K562 (cell line): ENCODE data around the gene FGGY. TPM values are rescaled to one million over a fixed set of nuclear protein-coding genes. Genes with fewer than 3 reads are reported as not detected.

Source experiments
- ATAC-seq: fragments of 200-7000 bp; cut with Tn5 transposase; 3 replicates; pipeline ENCODE4 v1.9.1; 2020; ENCODE audit warnings: moderate library complexity
- BruUV-seq: library from RNA; stranded (reverse); fragments of 400-500 nt; replicated peaks from 2 replicates; lab custom pipeline; 2021; lab: Mats Ljungman, UMichigan
- CTCF ChIA-PET: fragments of 300-600 bp; formaldehyde crosslinking; extraction: SDS; loops from one replicate; lab custom pipeline; 2021; ENCODE audit warnings: low intra/inter-chr PET ratio; lab: Yijun Ruan, JAX
- POLR2A ChIA-PET: fragments of 300-600, 350-650 bp; sonication (Branson Sonifier 250); formaldehyde crosslinking; extraction: SDS; loops from one replicate; lab custom pipeline; 2021; ENCODE audit warnings: antibody characterized with exemption, inconsistent platforms; lab: Yijun Ruan, JAX
- DNase-seq, 4 experiments: peaks; one replicate each; pipeline versions ENCODE4 v3.0.0 to v3.0.0-alpha.2; 2011 to 2018; ENCODE audit warnings: low spot score in 3 of 4, mixed read lengths in 3 of 4; ENCODE audit errors: extremely low read depth in 1 of 4
- FAIRE-seq: peaks from 2 replicates; lab custom pipeline; 2011; peaks lifted over from hg19 to GRCh38; lab: Jason Lieb, UNC
- H2AFZ ChIP-seq: 2 replicates; pipeline ENCODE4 v1.6.0; 2011; ENCODE audit warnings: low read depth, low read length, control low read depth, inconsistent platforms
- H3K27ac ChIP-seq: fragments of 200-600 bp; 3 replicates; pipeline ENCODE4 v1.8.0; 2011; ENCODE audit warnings: low read depth, mild to moderate bottlenecking, control low read depth, inconsistent platforms, low read length, moderate library complexity, mixed read lengths; ENCODE audit errors: extremely low read depth
- H3K27me3 ChIP-seq, 2 experiments: fragments of 300-600 bp in 1 of 2; 2 replicates in 1 of 2; 3 replicates in 1 of 2; pipeline versions ENCODE4 v1.6.0 to v1.8.0; 2011; ENCODE audit warnings: inconsistent platforms in 2 of 2, low read length in 2 of 2, mild to moderate bottlenecking in 1 of 2, mixed read lengths in 1 of 2, moderate library complexity in 1 of 2; ENCODE audit not compliant: control insufficient read depth in 2 of 2, insufficient read depth in 2 of 2
- H3K36me3 ChIP-seq: fragments of 300-600 bp; 3 replicates; pipeline ENCODE4 v1.8.0; 2011; ENCODE audit warnings: mild to moderate bottlenecking, low read length, inconsistent platforms; ENCODE audit not compliant: control insufficient read depth, insufficient read depth
- H3K4me1 ChIP-seq, 2 experiments: fragments of 200-600 bp in 1 of 2; replicated peaks in 1 of 2; 2 replicates in 1 of 2; 3 replicates in 1 of 2; pipeline versions ENCODE4 v1.5.1 to v1.8.0; 2011; ENCODE audit warnings: inconsistent platforms in 2 of 2, low read length in 2 of 2, mild to moderate bottlenecking in 1 of 2, mixed read lengths in 1 of 2, moderate library complexity in 1 of 2; ENCODE audit not compliant: control insufficient read depth in 2 of 2, insufficient read depth in 2 of 2
- H3K4me2 ChIP-seq: 2 replicates; pipeline ENCODE4 v1.6.1; 2011; ENCODE audit warnings: low read length, control low read depth, inconsistent platforms, mixed read lengths; ENCODE audit not compliant: insufficient read depth
- H3K4me3 ChIP-seq: fragments of 200-600 bp; sonication (generic), shearing (Covaris generic); 2 replicates; pipeline ENCODE4 v1.5.1; 2016; ENCODE audit warnings: control low read depth, inconsistent platforms
- H3K79me2 ChIP-seq: fragments of 200-600 bp; 3 replicates; pipeline ENCODE4 v1.8.0; 2011; ENCODE audit warnings: low read length, inconsistent platforms; ENCODE audit not compliant: control insufficient read depth, insufficient read depth
- H3K9ac ChIP-seq, 2 experiments: 2 replicates each; pipeline versions ENCODE4 v1.6.0 to v1.6.1; 2011; ENCODE audit warnings: low read depth in 2 of 2, low read length in 2 of 2, control low read depth in 1 of 2, inconsistent platforms in 1 of 2, mild to moderate bottlenecking in 1 of 2, mixed read lengths in 1 of 2; ENCODE audit not compliant: insufficient read depth in 1 of 2
- H3K9me1 ChIP-seq: one replicate; pipeline ENCODE4 v1.6.0; 2011; ENCODE audit warnings: inconsistent platforms, mild to moderate bottlenecking, low read length, moderate library complexity; ENCODE audit not compliant: control insufficient read depth, insufficient read depth
- H3K9me3 ChIP-seq: replicated peaks from 2 replicates; pipeline ENCODE4 v1.5.1; 2011; ENCODE audit warnings: low read depth, low read length, inconsistent platforms; ENCODE audit not compliant: control insufficient read depth, insufficient read depth
- H4K20me1 ChIP-seq: replicated peaks from 2 replicates; pipeline ENCODE4 v1.6.1; 2011; ENCODE audit warnings: low read length, inconsistent platforms, mixed read lengths; ENCODE audit not compliant: control insufficient read depth, insufficient read depth
- COPS2 ChIP-seq: fragments of 450-650 bp; conservative IDR thresholded peaks from 2 replicates; pipeline ENCODE4 v1.6.1; 2016; ENCODE audit warnings: mild to moderate bottlenecking, moderate library complexity
- HDGF ChIP-seq: fragments of 450-650 bp; IDR thresholded peaks from 2 replicates; pipeline ENCODE4 v1.6.1; 2016
- IFI16 ChIP-seq: fragments of 250-450 bp; sonication (Bioruptor Pico); IDR thresholded peaks from 2 replicates; pipeline ENCODE4 v2.1.2; 2022; ENCODE audit warnings: mild to moderate bottlenecking, inconsistent platforms
- KLF16 ChIP-seq: IDR thresholded peaks from 2 replicates; pipeline ENCODE4 v1.6.1; 2016; ENCODE audit warnings: antibody characterized with exemption
- TGIF2 ChIP-seq: sonication (generic); formaldehyde crosslinking; IDR thresholded peaks from 2 replicates; pipeline ENCODE4 v1.8.1; 2022; ENCODE audit warnings: mild to moderate bottlenecking, missing genetic modification reagents, moderate library complexity
- WGBS: fragments of 100-300 bp; shearing (Covaris generic); methylation state at CpG from one replicate; pipeline ENCODE4 v1.1.6; 2016; ENCODE audit warnings: low coverage, mixed read lengths; ENCODE audit not compliant: insufficient coverage; ENCODE audit errors: missing lambda C conversion rate; 5-methylcytosine and 5-hydroxymethylcytosine counted together
- in situ Hi-C: fragments of 300-500 bp; cut with MboI; formaldehyde crosslinking; loops from 4 replicates; pipeline ENCODE4 v1.15.0; 2018; ENCODE audit warnings: inconsistent platforms, mixed read lengths
- intact Hi-C: fragments of 100-400 bp; cut with micrococcal nuclease; formaldehyde crosslinking; loops from 2 replicates; pipeline ENCODE4 v1.14.2; 2022
- polyA plus RNA-seq, 8 experiments: library from polyadenylated mRNA; depleted of rRNA in 4 of 8; stranded (reverse) in 5 of 8; unstranded in 3 of 8; fragments of >200 nt; fragmentation: Nextera tagmentation in 2 of 8; fragmentation: Illumina TruSeq in 1 of 8; extraction: Ambion mirVana in 2 of 8; extraction: Trizol in 1 of 8; gene quantifications; 2 replicates each; pipeline versions ENCODE4 v1.2.1 to v1.2.3, GENCODE V29; 2011 to 2014; ENCODE audit warnings: inconsistent platforms in 1 of 8, missing spikeins in 1 of 8
- total RNA-seq, 7 experiments: library from RNA; depleted of rRNA in 6 of 7; stranded (reverse); fragments of >200 nt in 6 of 7; fragmentation: Illumina TruSeq in 2 of 7; extraction: Trizol in 2 of 7; gene quantifications; 2 replicates each; pipeline versions ENCODE4 v1.2.1 to v1.2.3, GENCODE V29; 2011 to 2021; ENCODE audit warnings: low replicate concordance in 1 of 7

The FGGY gene
- total and polyA plus RNA-seq, 9 of the 15 experiments (the other 6 are each of a cell fraction or from before 2014, with no cell fraction given): 9.7 to 19.2 (median 12.6) TPM

GRCh38 chr1:59757197-59757747 lies 460.4 kb downstream of the FGGY start:
- no TSS peak for BruUV-seq
- H2AFZ ChIP-seq: no peak overlapping the region
- H3K79me2 ChIP-seq: no peaks in the 10 kb centered on the region
- H3K4me3 ChIP-seq: no peak overlapping the region
- H3K36me3 ChIP-seq: no peaks in the 10 kb centered on the region
- H3K4me2 ChIP-seq: no peak overlapping the region
- no peak for ATAC-seq
- H4K20me1 ChIP-seq: no peaks in the 10 kb centered on the region
- 0% methylated on average over 4 of the region's 4 CpGs for WGBS
- DNase-seq: no peak
- no peaks in the 10 kb centered on the region for H3K4me1 ChIP-seq
- intact Hi-C loops: loop anchor here (5.0 kb wide), 1 partner anchor 1240 kb away; no protein-coding TSS in a partner anchor
- H3K9me3 ChIP-seq: no peaks in the 10 kb centered on the region
- ChIA-PET POLR2A (no interaction called here), CTCF (no interaction called here)
- no peak for FAIRE-seq
- no peak overlapping the region for H3K9ac ChIP-seq
- H3K27me3 ChIP-seq: no peaks in the 10 kb centered on the region; a peak in 1 of 5 replicates
- no peaks in the 10 kb centered on the region for H3K9me1 ChIP-seq
- in situ Hi-C loops: loop anchor here (25.0 kb wide), 1 partner anchor 1245 kb away; no protein-coding TSS in a partner anchor
- no peak for TF ChIP-seq TGIF2 (CRISPR knock-in tag)
- TF ChIP-seq COPS2: no peak
- no peak for TF ChIP-seq KLF16
- no peak for TF ChIP-seq IFI16
- no peak for TF ChIP-seq HDGF
- H3K27ac ChIP-seq: no peak overlapping the region
